Thymus (tissue), 11 donors: Measurements from ENCODE around the gene ZMIZ1. TPM values are rescaled to one million over a fixed set of nuclear protein-coding genes. Genes with fewer than 3 reads are reported as not detected.
A peak's percentile ranks its signal among the peaks of the same experiment; 100 is the strongest.

Source experiments
- DNase-seq, 9 donors: peaks; one replicate each; pipeline ENCODE4 v3.0.0-alpha.2; 2013; ENCODE audit warnings: low spot score in 9 of 9, low read depth in 6 of 9, missing footprints in 1 of 9
- H3K27ac ChIP-seq, 2 donors: one replicate each; pipeline ENCODE4 v1.5.1; 2013; ENCODE audit warnings: control low read depth in 1 of 2, low read depth in 1 of 2, low read length in 1 of 2, mild to moderate bottlenecking in 1 of 2, moderate library complexity in 1 of 2
- H3K27me3 ChIP-seq, 2 donors: one replicate each; pipeline ENCODE4 v1.5.1; 2013; ENCODE audit warnings: low read length in 1 of 2; ENCODE audit not compliant: control insufficient read depth in 2 of 2, insufficient read depth in 1 of 2
- H3K36me3 ChIP-seq, 2 donors: one replicate each; pipeline ENCODE4 v1.5.1; 2013; ENCODE audit warnings: low read length in 1 of 2, mild to moderate bottlenecking in 1 of 2, moderate library complexity in 1 of 2; ENCODE audit not compliant: control insufficient read depth in 2 of 2, insufficient read depth in 2 of 2
- H3K4me1 ChIP-seq, 2 donors: one replicate each; pipeline ENCODE4 v1.5.1; 2013; ENCODE audit warnings: low read length in 2 of 2; ENCODE audit not compliant: control insufficient read depth in 2 of 2, insufficient read depth in 2 of 2
- H3K4me3 ChIP-seq, 2 donors: one replicate each; pipeline ENCODE4 v1.5.1; 2013; ENCODE audit warnings: low read length in 2 of 2, control low read depth in 1 of 2, mild to moderate bottlenecking in 1 of 2
- H3K9me3 ChIP-seq, 2 donors: one replicate each; pipeline ENCODE4 v1.5.1; 2013; ENCODE audit warnings: low read length in 1 of 2, mild to moderate bottlenecking in 1 of 2; ENCODE audit not compliant: control insufficient read depth in 2 of 2, insufficient read depth in 1 of 2
- WGBS: extraction: QIAGEN DNeasy Blood & Tissue Kit; methylation state at CpG from one replicate; pipeline ENCODE4 v1.1.7; 2013; 5-methylcytosine and 5-hydroxymethylcytosine counted together
- polyA plus RNA-seq: library from polyadenylated mRNA; stranded (reverse); fragments of 200-250 nt; gene quantifications from one replicate; pipeline ENCODE4 v1.2.3, GENCODE V29; 2013
- total RNA-seq: library from RNA; stranded (reverse); fragments of 120-200 nt; gene quantifications from one replicate; pipeline ENCODE4 v1.2.4, GENCODE V29; 2013
- donor health status: healthy.

ZMIZ1 gene
- total and polyA plus RNA-seq, 2 donors = 7.4 to 14.2 TPM

DNA sequence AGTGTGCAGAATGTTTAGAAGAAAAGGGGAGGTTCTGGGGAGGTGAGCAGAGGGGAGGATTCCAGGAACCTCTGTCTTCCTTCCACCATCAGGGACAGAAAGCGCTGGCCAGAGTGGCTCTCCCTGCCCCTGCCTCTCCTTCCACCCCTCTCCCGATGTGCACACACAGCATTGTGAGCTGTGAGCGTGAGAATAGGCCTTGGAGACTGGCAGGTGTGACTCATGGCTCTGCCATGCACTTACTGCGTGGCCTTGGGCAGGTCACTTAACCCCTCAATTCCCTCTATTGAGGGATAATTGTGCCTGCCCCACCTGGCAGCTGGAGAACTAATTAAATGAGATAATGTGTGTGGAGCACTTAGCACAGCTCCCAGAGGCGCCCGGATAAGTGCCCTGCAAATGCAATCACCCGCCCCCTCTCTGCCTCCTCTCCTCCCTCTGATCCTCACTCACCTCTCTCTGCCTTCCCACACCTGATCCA, 115.4 kb downstream of the ZMIZ1 start:
- Histone ChIP-seq H3K36me3 (peaks cover 11 to 23% of the 10 kb centered on the region in 2 donors), H3K4me1 (peaks cover 0 to 35% of the 10 kb centered on the region in 2 donors), H3K27me3 (no peaks in the 10 kb centered on the region), H3K27ac (no peak overlapping the region), H3K4me3 (no peak overlapping the region), H3K9me3 (no peaks in the 10 kb centered on the region)
- WGBS = 76% methylated on average over 7 of the region's 7 CpGs
- DNase-seq = no peak

DNA sequence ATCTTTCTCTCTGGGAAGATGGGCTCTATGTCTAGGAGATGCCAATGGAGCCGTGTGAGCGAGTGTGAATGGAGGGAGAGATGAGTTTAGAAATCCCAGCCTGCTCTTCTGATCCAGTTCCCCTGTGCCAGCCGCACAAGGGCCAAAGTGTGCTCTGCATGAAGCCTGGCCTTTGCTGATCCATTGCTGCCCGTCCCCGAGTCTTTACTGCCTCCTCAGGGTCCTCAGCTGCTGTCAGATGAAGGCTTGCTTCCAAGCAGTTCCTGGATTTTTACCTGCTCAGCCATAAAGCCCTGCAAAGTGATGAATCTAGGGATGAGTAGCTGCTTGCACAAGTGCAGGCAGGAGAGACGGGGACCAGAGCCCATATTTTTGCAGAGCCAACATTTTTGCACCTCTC, 115.9 kb downstream of the ZMIZ1 start:
- H3K27me3 ChIP-seq = no peaks in the 10 kb centered on the region
- H3K4me3 ChIP-seq = no peak overlapping the region
- H3K9me3 ChIP-seq = no peaks in the 10 kb centered on the region
- no peak overlapping the region for H3K27ac ChIP-seq
- no peak for DNase-seq
- WGBS = 92% methylated on average over 6 of the region's 6 CpGs
- H3K36me3 ChIP-seq = peaks cover 11 to 23% of the 10 kb centered on the region in 2 donors
- H3K4me1 ChIP-seq = peaks cover 0 to 31% of the 10 kb centered on the region in 2 donors

- H3K4me1 ChIP-seq = peaks cover 0 to 29% of the 10 kb centered on the region in 2 donors
- H3K27ac ChIP-seq = no peak overlapping the region
Observed at GRCh38 chr10:79185067-79185774, 116.5 kb downstream of the ZMIZ1 start.

DNA sequence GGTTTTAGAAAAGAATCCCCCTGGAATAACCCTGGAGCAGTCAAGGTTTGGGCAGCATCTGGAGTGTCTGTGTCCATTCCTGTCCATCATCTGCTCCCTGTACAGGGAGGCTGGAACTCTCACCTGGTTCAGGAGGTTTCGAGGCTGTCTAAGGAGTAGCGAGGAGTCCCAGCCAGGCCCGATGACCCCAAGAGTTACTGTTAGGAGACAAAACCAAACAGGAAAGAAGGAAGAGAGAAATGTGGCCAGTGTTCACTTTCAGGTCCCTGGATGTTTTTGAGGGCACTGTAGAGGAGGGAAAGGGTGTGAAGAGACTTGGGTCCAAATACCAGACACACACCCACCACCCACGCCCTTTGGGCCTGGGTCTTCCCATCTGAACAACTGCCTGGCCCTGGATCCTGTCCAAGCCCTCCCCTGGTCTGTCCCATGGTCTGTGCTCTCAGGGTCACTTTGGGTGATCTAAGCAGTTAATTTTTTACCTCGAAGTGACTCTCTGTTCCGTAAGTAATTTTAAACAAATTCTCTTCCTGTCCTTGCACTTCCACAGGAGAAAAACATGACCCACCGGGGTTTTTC, 117.1 kb downstream of the ZMIZ1 start:
- H3K27ac ChIP-seq = peak overlapping the region in 1 of 2 donors; percentile 26
- peaks cover 0 to 29% of the 10 kb centered on the region in 2 donors for H3K4me1 ChIP-seq
- 75% methylated on average over 7 of the region's 7 CpGs for WGBS
- no peaks in the 10 kb centered on the region for H3K9me3 ChIP-seq
- no peak overlapping the region for H3K4me3 ChIP-seq
- no peak for DNase-seq
- no peaks in the 10 kb centered on the region for H3K27me3 ChIP-seq
- H3K36me3 ChIP-seq = peaks cover 11 to 23% of the 10 kb centered on the region in 2 donors

More at GRCh38 chr10:79185067-79185774, 116.5 kb downstream of the ZMIZ1 start:
- WGBS = 48% methylated on average over 12 of the region's 12 CpGs
- no peak overlapping the region for H3K4me3 ChIP-seq
- peaks cover 11 to 23% of the 10 kb centered on the region in 2 donors for H3K36me3 ChIP-seq
- no peak for DNase-seq
- no peaks in the 10 kb centered on the region for H3K9me3 ChIP-seq
- no peaks in the 10 kb centered on the region for H3K27me3 ChIP-seq

DNA sequence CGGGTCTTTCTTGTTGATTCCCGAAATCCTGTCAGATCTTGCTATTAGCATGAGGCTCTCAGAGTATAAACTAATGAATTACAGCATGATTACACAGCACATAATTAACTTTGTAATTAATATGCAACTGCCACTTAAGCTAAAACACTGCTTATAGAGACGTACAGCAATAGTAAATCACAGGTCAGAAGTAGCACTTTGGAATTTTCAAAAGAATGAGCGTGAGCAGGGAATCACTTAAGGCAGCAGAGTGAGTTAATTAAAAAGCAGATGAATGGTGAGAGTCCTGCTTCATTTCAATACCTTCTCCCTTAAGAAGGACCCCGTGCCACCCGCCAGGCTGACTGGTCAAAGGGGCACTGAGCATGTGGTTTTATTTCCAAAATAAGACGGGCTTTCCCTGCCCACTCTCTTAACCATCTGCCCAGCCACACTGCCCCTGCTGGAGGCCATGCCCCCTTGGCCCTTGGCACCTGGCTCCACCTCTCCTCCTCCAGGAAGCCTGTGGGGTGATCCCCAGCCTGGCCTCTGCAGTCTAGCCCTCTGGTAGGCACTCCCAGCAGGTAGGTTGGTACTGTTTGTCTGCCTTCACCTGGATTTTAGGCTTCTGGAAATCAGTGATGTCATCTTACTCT, 117.8 kb downstream of the ZMIZ1 start:
- no peak for DNase-seq
- H3K36me3 ChIP-seq = peaks cover 11 to 23% of the 10 kb centered on the region in 2 donors
- 95% methylated on average over 7 of the region's 7 CpGs for WGBS

DNA sequence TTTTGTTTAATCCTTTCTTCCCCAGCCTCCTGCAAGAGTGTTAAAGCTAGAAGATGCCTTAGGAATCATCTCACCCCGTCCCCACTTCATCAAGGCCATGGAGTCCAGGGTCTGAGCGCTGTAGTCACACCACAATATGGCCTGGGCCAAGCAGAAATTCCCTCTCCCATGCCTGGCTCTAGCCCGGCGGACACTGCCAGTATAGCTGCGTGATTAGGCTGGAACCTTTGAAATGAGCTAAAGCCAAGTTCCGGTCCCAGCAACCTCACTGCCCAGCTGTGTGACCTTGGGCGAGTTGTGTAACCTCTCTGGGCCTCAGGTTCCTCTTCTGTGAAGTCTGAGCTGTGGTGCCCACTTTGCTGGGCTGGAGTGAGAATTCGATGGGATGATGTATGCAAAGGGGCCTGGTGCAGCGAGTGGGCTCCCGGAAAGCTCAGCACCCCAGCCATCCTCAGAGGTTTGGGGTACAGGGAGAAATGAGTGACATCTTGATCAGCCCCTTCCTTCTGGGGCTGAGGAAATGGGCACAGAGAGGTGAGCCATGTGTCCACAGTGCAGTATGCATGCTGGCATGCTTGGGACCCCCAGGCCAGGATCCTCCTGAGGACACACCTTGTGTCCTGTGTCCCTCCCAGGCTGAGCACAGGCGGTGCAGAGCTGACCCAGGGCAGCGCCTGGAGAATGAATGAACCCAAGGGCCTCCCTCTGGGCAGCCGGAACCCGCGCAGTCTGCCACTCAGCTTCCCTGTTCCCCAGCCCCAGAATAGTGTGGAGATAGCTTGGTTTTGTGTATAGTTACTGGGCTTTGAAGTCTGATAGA, 118.6 kb downstream of the ZMIZ1 start:
- Histone ChIP-seq H3K27ac (no peak overlapping the region), H3K4me3 (no peak overlapping the region), H3K4me1 (peaks cover 0 to 26% of the 10 kb centered on the region in 2 donors), H3K9me3 (no peaks in the 10 kb centered on the region), H3K36me3 (peaks cover 11 to 17% of the 10 kb centered on the region in 2 donors), H3K27me3 (no peaks in the 10 kb centered on the region)
- no peak for DNase-seq
- 93% methylated on average over 15 of the region's 15 CpGs for WGBS

More for the DNA sequence above, 117.8 kb downstream of the ZMIZ1 start:
- no peak overlapping the region for H3K4me3 ChIP-seq
- H3K27me3 ChIP-seq = no peaks in the 10 kb centered on the region
- no peaks in the 10 kb centered on the region for H3K9me3 ChIP-seq
- H3K4me1 ChIP-seq = peaks cover 0 to 29% of the 10 kb centered on the region in 2 donors
- no peak overlapping the region for H3K27ac ChIP-seq

- Histone ChIP-seq H3K4me1 (peaks cover 0 to 25% of the 10 kb centered on the region in 2 donors), H3K27me3 (no peaks in the 10 kb centered on the region), H3K9me3 (no peaks in the 10 kb centered on the region), H3K36me3 (peaks cover 6 to 17% of the 10 kb centered on the region in 2 donors), H3K27ac (no peak overlapping the region), H3K4me3 (no peak overlapping the region)
- no peak for DNase-seq
- 95% methylated on average over 14 of the region's 14 CpGs for WGBS
Observed at GRCh38 chr10:79188154-79188965, 119.6 kb downstream of the ZMIZ1 start.

GRCh38 chr10:79189181-79189580, 120.4 kb downstream of the ZMIZ1 start:
- peaks cover 0 to 17% of the 10 kb centered on the region in 2 donors for H3K4me1 ChIP-seq
- H3K27me3 ChIP-seq = no peaks in the 10 kb centered on the region

More at GRCh38 chr10:79189181-79189580, 120.4 kb downstream of the ZMIZ1 start:
- 94% methylated on average over 4 of the region's 4 CpGs for WGBS
- Histone ChIP-seq H3K36me3 (peaks cover 6 to 15% of the 10 kb centered on the region in 2 donors), H3K27ac (no peak overlapping the region), H3K9me3 (no peaks in the 10 kb centered on the region), H3K4me3 (no peak overlapping the region)
- no peak for DNase-seq
